Retinal pigment epithelial cell (primary cell): Measurements from ENCODE around the gene TECR.
"Not testable (repeated sequence)": the region's sequence is repeated elsewhere in the genome, so short reads cannot be mapped to it uniquely, and the experiment has no call there.

Experiments
- DNase-seq: peaks from one replicate; pipeline ENCODE4 v3.0.0-alpha.2; 2010; ENCODE audit warnings: low read depth
- H3K4me3 ChIP-seq: 2 replicates; pipeline ENCODE4 v1.5.1; 2011; ENCODE audit warnings: mild to moderate bottlenecking, low read length, control low read depth, moderate library complexity
- TF ChIP-seq, protein P1 (sequence below): conservative IDR thresholded peaks from 2 replicates; pipeline ENCODE4 v1.5.1; 2011; ENCODE audit warnings: low read depth, low read length, control low read depth, inconsistent platforms

Gene TECR

DNA sequence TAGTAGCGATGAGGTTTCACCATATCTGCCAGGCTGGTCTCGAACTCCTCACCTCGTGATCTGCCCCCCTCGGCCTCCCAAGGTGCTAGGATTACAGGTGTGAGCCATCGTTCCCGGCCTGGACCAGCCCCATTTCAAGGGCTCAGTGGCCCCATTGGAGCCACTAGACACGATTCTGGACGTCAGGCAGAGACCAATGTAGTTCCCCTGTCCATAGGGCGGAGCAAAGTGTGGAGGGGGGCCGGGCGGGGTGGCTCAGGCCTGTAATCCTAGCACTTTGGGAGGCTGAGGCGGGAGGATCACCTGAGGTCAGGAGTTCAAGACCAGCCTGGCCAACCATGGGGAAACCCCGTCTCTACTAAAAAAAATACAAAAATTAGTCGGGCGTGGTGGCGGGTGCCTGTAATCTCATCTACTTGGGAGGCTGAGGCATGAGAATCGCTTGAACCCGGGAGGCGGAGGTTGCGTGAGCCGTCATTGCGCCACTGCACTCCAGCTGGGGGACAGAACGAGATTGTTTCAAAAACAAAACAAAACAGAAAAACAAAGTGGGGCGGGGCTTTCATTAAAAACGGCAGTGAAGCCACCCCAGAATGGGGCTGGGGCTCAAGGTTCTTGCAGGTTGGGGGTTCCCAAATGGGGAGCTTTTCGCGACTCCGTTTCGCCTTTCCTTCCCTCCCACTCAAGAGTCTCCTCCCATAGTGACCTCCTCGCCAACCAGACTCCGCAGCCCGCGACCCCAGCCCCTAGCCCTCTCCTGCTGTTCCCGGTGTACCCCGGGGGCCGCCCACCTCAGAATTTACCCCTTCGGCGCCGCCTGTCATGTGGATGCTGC is 758 bp upstream of the TECR start:
- TF ChIP-seq, protein P1, sequence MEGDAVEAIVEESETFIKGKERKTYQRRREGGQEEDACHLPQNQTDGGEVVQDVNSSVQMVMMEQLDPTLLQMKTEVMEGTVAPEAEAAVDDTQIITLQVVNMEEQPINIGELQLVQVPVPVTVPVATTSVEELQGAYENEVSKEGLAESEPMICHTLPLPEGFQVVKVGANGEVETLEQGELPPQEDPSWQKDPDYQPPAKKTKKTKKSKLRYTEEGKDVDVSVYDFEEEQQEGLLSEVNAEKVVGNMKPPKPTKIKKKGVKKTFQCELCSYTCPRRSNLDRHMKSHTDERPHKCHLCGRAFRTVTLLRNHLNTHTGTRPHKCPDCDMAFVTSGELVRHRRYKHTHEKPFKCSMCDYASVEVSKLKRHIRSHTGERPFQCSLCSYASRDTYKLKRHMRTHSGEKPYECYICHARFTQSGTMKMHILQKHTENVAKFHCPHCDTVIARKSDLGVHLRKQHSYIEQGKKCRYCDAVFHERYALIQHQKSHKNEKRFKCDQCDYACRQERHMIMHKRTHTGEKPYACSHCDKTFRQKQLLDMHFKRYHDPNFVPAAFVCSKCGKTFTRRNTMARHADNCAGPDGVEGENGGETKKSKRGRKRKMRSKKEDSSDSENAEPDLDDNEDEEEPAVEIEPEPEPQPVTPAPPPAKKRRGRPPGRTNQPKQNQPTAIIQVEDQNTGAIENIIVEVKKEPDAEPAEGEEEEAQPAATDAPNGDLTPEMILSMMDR = no peak
- DNase-seq = no peak
- H3K4me3 ChIP-seq = peak overlapping the region; percentile 72

DNA sequence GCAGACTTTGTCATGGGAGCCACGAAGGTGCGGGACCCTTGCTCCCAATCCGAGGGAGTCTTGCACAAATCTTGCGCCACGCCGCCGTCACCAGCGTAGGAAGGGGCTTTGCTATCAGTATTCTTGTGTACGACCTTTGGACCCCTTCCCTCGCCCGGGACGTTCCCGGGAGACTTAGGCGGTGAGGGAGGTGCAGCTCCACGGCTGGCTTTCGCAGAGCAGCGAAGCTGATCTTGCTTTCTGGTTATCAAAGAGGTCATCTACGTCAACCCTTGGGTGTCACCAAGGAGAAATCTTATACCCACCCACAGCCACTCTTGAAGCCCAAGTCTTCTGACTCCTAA is 583 bp downstream of the TECR start:
- DNase-seq = no peak
- peak overlapping the region; percentile 84 for H3K4me3 ChIP-seq
- TF ChIP-seq, protein P1 = no peak

DNA sequence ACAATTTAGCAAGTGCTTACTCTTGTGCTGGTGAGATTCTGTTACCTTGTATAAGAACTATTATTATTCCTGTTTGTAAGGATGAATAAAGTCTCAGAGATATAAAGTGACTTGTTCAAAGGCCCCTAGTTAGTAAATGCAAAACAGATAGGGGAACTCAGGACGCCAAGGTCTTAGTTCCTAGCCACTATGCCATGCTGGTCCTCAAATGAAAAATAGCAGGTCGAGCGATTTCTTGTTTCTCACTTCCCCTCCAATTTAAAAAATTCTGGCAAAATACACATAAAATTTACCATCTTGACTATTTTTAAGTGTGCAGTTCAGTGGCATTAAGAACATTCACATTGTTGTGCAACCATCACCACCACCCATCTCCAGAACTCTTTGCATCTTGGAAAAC is 1.1 kb downstream of the TECR start:
- no peak for DNase-seq
- H3K4me3 ChIP-seq = peak overlapping the region; percentile 84
- TF ChIP-seq, protein P1 = no peak

DNA sequence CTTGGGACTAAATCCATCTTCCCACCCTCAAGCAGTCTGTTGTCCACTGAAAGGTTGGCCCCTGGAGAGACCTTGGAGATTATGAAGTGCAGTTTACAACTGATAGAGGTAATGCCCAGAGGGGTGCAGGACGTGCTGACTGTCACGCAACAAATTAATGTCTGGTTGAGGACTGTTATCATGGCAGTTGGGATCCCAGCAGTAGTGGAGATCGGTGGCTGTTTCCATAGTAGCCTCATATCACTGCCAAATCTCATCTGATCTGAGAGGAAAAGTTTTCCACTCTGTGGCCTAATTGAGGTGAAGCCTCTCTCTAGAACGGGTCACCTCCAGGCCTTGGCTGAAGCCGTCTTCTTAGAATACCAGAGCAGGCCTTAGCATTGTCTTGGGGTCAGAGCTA is 4.1 kb downstream of the TECR start:
- TF ChIP-seq, protein P1 = no peak
- H3K4me3 ChIP-seq = no peak overlapping the region
- DNase-seq = no peak

DNA sequence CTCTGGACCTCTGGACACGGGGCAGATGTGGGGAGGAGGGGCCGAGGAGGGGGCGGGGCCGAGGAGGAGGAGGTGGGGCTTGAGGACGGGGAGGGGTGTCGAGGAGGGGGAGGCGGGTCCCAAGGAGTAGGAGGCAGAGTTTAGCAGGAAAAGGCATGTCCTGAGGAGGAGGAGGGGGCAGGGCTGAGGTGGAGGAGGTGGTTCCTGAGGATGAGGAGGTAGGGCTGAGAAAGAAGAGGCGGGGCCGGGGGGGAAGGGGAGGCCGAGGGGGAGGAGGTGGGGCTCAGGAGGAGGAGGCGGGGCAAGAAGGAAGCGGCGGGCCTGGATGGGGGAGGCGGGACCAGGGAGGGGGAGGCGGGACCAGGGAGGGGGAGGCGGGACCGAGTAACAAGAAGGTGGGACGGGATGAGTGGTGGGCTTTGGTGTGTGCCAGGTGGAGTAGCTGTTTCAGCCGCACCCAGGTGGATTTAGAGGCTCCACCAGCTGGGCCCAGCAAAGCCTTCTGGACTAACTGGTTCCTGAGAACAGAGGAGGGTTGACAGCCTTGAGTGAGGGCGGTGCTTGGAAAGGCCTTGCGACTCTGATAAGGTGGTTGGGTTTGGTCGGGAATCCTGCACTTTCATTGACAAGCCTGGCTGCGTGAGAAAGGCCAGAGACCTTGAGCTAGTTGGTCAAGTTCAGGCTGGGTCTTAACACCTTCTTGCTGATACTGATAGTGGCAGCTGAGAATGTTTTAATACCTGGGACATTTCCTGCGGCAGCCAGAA is 7.7 kb downstream of the TECR start:
- TF ChIP-seq, protein P1 = no peak
- no peak for DNase-seq
- H3K4me3 ChIP-seq = peak overlapping the region; percentile 29

DNA sequence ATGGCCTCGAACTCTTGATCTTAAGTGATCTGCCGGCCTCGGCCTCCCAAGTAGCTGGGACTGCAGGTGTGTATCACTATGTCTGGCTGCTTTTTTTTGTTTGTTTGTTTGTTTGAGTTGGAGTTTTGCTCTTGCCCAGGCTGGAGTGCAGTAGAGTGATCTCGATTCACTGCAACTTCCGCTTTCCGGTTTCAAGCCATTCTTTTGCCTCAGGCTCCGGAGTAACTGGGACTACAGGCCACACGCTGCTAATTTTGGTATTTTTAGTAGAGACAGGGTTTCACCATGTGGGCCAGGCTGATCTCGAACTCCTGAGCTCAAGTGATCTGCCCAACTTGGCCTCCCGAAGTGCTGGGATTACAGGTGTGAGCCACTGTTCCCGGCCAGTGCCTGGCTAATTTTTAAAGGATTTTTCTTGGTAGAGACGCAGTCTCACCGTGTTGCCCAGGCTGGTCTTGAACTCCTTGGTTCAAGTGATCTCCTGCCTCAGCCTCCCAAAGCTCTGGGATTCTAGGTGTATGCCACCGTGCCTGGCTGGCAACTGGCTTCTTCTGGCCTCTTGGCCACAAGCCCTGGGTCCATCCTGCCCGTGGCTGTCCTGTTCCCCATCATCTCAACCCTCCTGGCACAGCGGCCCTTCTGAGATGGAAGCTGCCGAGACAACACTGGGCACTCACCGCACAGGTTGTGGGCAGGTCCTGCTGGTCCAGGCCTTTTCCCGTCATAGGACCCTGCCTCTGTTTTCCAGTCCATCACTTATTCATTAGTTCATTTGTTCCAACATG is 11.5 kb downstream of the TECR start:
- no peak for DNase-seq
- H3K4me3 ChIP-seq = no peak overlapping the region
- TF ChIP-seq, protein P1 = no peak

DNA sequence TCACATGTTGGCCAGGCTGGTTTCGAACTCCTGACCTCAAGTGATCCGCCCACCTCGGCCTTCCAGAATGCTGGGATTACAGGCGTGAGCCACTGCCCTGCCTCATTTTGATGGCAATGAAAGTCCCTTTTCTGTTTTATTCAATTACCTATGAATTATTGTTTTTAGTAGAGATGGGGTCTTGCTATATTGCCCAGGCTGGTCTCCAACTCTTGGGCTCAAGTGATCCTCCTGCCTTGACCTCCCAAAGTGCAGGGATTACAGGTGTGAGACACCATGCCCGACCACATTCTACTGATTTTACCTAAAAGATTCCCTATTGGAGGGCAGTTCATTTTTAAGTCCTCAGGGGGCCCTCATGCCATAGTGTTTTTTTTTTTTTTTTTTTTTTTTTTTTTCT is 12.6 kb downstream of the TECR start:
- not testable (repeated sequence) for DNase-seq

More for the DNA sequence above, 12.6 kb downstream of the TECR start:
- not testable (repeated sequence) for H3K4me3 ChIP-seq
